SK-N-SH treated with all-trans-retinoic acid at 6 μM for 48 hours (cell line): ENCODE measurements around the gene F2.
"Not testable (repeated sequence)": the region's sequence is repeated elsewhere in the genome, so short reads cannot be mapped to it uniquely, and the experiment has no call there.

Source experiments
- ATAC-seq: fragments of 200-7000 bp; cut with Tn5 transposase; 3 replicates; pipeline ENCODE4 v1.9.1; 2020; ENCODE audit warnings: mild to moderate bottlenecking, moderate library complexity
- ARNTL ChIP-seq: fragments of 450-650 bp; formaldehyde crosslinking; IDR thresholded peaks from 2 replicates; pipeline ENCODE4 v1.5.0; 2020; ENCODE audit warnings: low read depth, mild to moderate bottlenecking, moderate library complexity, borderline replicate concordance
- CSDC2 ChIP-seq: fragments of 250-450 bp; sonication (Bioruptor Pico); IDR thresholded peaks from 2 replicates; pipeline ENCODE4 v1.5.0; 2020; ENCODE audit warnings: mild to moderate bottlenecking, moderate library complexity
- CSRNP3 ChIP-seq: fragments of 250-450 bp; sonication (Bioruptor Pico); IDR thresholded peaks from 2 replicates; pipeline ENCODE4 v1.5.1; 2021; ENCODE audit warnings: mild to moderate bottlenecking, moderate library complexity
- ESRRG ChIP-seq: fragments of 250-450 bp; sonication (Bioruptor Pico); IDR thresholded peaks from 2 replicates; pipeline ENCODE4 v1.6.1; 2021; ENCODE audit warnings: mild to moderate bottlenecking
- GLIS3 ChIP-seq: fragments of 250-450 bp; sonication (Bioruptor Pico); IDR thresholded peaks from 2 replicates; pipeline ENCODE4 v1.5.0; 2020; ENCODE audit warnings: mild to moderate bottlenecking, moderate library complexity
- ISL1 ChIP-seq: fragments of 250-450 bp; sonication (Bioruptor Pico); IDR thresholded peaks from 2 replicates; pipeline ENCODE4 v2.1.2; 2022; ENCODE audit warnings: mild to moderate bottlenecking, moderate library complexity
- OSR1 ChIP-seq: fragments of 250-450 bp; sonication (Bioruptor Pico); IDR thresholded peaks from 2 replicates; pipeline ENCODE4 v1.8.0; 2022; ENCODE audit warnings: moderate library complexity, mild to moderate bottlenecking, inconsistent platforms
- PPARA ChIP-seq: fragments of 250-450 bp; sonication (Bioruptor Pico); IDR thresholded peaks from 2 replicates; pipeline ENCODE4 v1.5.0; 2020; ENCODE audit warnings: mild to moderate bottlenecking, borderline replicate concordance
- RARB ChIP-seq: fragments of 250-450 bp; sonication (Bioruptor Pico); IDR thresholded peaks from 2 replicates; pipeline ENCODE4 v1.8.0; 2021; ENCODE audit warnings: mild to moderate bottlenecking, moderate library complexity
- TCF4 ChIP-seq: fragments of 250-450 bp; sonication (Bioruptor Pico); IDR thresholded peaks from 2 replicates; pipeline ENCODE4 v1.8.0; 2021; ENCODE audit warnings: mild to moderate bottlenecking, moderate library complexity, borderline replicate concordance
- TOX ChIP-seq: fragments of 250-450 bp; sonication (Bioruptor Pico); IDR thresholded peaks from 2 replicates; pipeline ENCODE4 v1.8.0; 2021; ENCODE audit warnings: mild to moderate bottlenecking, moderate library complexity, borderline replicate concordance
- ZC3H10 ChIP-seq: fragments of 250-450 bp; sonication (Bioruptor Pico); IDR thresholded peaks from 2 replicates; pipeline ENCODE4 v1.5.1; 2021; ENCODE audit warnings: mild to moderate bottlenecking, moderate library complexity
- ZFP3 ChIP-seq: fragments of 250-450 bp; sonication (Bioruptor Pico); IDR thresholded peaks from 2 replicates; pipeline ENCODE4 v1.5.0; 2020; ENCODE audit warnings: mild to moderate bottlenecking, moderate library complexity
- ZFP30 ChIP-seq: fragments of 450-650 bp; formaldehyde crosslinking; IDR thresholded peaks from 2 replicates; pipeline ENCODE4 v1.5.0; 2022; ENCODE audit warnings: mild to moderate bottlenecking, moderate library complexity
- ZNF565 ChIP-seq: fragments of 450-650 bp; formaldehyde crosslinking; conservative IDR thresholded peaks from 2 replicates; pipeline ENCODE4 v1.5.0; 2020; ENCODE audit warnings: low read depth, mild to moderate bottlenecking, moderate library complexity
- ZNF70 ChIP-seq: fragments of 450-650 bp; formaldehyde crosslinking; IDR thresholded peaks from 2 replicates; pipeline ENCODE4 v1.5.0; 2020; ENCODE audit warnings: mild to moderate bottlenecking, moderate library complexity
- TF ChIP-seq, protein P1 (sequence below): fragments of 250-450 bp; sonication (Bioruptor Pico); IDR thresholded peaks from 2 replicates; pipeline ENCODE4 v1.5.0; 2020; ENCODE audit warnings: mild to moderate bottlenecking, moderate library complexity
- TF ChIP-seq, protein P2 (sequence below): fragments of 250-450 bp; sonication (Bioruptor Pico); IDR thresholded peaks from 2 replicates; pipeline ENCODE4 v1.5.1; 2020; ENCODE audit warnings: low read depth, mild to moderate bottlenecking, moderate library complexity

Gene F2

DNA sequence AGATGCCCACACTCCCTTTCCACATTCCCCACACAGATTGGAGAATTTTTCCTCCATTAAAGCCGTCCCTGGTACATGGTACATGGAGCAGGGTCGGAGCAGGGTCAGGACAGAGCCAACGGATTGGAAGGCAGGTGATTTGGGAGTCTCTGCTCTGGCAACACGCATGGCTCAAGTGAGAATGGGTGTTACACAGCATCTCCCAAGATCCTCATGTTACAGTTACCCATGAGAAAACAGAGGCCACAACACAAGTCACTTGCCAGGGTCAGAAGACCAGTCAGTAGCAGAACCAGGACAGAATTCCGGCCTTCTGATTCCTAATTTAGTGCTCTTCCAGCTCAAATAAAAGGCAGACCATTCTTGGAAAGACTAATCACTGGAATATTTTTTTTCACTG lies 7.7 kb upstream of the F2 start:
- no peak; the same call in 2 of the 3 replicates for ATAC-seq
- no peak for TF ChIP-seq PPARA (CRISPR knock-in tag)
- no peak for TF ChIP-seq ISL1
- TF ChIP-seq TCF4 (CRISPR knock-in tag), result no peak
- TF ChIP-seq ZFP3 (CRISPR knock-in tag), result no peak
- no peak for TF ChIP-seq OSR1
- TF ChIP-seq, protein P1, sequence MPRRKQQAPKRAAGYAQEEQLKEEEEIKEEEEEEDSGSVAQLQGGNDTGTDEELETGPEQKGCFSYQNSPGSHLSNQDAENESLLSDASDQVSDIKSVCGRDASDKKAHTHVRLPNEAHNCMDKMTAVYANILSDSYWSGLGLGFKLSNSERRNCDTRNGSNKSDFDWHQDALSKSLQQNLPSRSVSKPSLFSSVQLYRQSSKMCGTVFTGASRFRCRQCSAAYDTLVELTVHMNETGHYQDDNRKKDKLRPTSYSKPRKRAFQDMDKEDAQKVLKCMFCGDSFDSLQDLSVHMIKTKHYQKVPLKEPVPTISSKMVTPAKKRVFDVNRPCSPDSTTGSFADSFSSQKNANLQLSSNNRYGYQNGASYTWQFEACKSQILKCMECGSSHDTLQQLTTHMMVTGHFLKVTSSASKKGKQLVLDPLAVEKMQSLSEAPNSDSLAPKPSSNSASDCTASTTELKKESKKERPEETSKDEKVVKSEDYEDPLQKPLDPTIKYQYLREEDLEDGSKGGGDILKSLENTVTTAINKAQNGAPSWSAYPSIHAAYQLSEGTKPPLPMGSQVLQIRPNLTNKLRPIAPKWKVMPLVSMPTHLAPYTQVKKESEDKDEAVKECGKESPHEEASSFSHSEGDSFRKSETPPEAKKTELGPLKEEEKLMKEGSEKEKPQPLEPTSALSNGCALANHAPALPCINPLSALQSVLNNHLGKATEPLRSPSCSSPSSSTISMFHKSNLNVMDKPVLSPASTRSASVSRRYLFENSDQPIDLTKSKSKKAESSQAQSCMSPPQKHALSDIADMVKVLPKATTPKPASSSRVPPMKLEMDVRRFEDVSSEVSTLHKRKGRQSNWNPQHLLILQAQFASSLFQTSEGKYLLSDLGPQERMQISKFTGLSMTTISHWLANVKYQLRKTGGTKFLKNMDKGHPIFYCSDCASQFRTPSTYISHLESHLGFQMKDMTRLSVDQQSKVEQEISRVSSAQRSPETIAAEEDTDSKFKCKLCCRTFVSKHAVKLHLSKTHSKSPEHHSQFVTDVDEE (CRISPR knock-in tag), result no peak
- no peak for TF ChIP-seq CSRNP3 (CRISPR knock-in tag)
- TF ChIP-seq ZFP30 (CRISPR knock-in tag), result no peak
- no peak for TF ChIP-seq ZNF565 (CRISPR knock-in tag)
- TF ChIP-seq, protein P2, sequence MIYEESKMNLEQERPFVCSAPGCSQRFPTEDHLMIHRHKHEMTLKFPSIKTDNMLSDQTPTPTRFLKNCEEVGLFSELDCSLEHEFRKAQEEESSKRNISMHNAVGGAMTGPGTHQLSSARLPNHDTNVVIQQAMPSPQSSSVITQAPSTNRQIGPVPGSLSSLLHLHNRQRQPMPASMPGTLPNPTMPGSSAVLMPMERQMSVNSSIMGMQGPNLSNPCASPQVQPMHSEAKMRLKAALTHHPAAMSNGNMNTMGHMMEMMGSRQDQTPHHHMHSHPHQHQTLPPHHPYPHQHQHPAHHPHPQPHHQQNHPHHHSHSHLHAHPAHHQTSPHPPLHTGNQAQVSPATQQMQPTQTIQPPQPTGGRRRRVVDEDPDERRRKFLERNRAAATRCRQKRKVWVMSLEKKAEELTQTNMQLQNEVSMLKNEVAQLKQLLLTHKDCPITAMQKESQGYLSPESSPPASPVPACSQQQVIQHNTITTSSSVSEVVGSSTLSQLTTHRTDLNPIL, result no peak
- TF ChIP-seq ZNF70, result no peak
- TF ChIP-seq RARB, result no peak
- TF ChIP-seq TOX (CRISPR knock-in tag), result no peak
- no peak for TF ChIP-seq CSDC2

GRCh38 chr11:46712874-46713576 lies 6.0 kb upstream of the F2 start:
- TF ChIP-seq ZFP30 (CRISPR knock-in tag) (no peak), ARNTL (CRISPR knock-in tag) (no peak), ZNF70 (no peak), GLIS3 (CRISPR knock-in tag) (no peak), PPARA (CRISPR knock-in tag) (no peak), TOX (CRISPR knock-in tag) (no peak), CSRNP3 (CRISPR knock-in tag) (no peak), ESRRG (no peak), OSR1 (no peak)
- ATAC-seq, result no peak

DNA sequence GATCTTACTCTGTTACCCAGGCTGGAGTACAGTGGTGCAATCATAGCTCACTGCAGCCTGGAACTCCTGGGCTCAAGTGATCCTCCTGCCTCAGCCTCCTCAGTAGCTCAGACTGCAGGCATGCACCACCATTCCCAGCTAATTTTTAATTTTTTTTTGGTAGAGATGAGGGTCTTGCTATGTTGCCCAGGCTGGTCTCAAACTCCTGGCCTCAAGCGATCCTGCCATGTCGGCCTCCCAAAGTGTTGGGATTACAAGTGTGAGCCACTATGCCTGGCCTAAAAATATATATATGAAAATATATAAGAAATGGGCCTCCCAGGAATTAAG lies 1.2 kb upstream of the F2 start:
- ATAC-seq, result not testable (repeated sequence)

GRCh38 chr11:46718155-46719019 lies 626 bp upstream of the F2 start:
- peak; percentile 9; the same call in 2 of the 3 replicates for ATAC-seq
- no peak for TF ChIP-seq TCF4 (CRISPR knock-in tag)
- TF ChIP-seq ZFP3 (CRISPR knock-in tag), result no peak
- no peak for TF ChIP-seq ISL1
- no peak for TF ChIP-seq ZNF70
- TF ChIP-seq, protein P1 (CRISPR knock-in tag), result no peak
- no peak for TF ChIP-seq ARNTL (CRISPR knock-in tag)
- TF ChIP-seq CSRNP3 (CRISPR knock-in tag), result no peak
- no peak for TF ChIP-seq GLIS3 (CRISPR knock-in tag)
- TF ChIP-seq ESRRG, result no peak
- TF ChIP-seq TOX (CRISPR knock-in tag), result no peak
- no peak for TF ChIP-seq PPARA (CRISPR knock-in tag)
- TF ChIP-seq ZC3H10, result no peak
